A549 treated with RU486 at 1 μM for 4 hours (cell line): ENCODE results near the gene WDPCP. TPM values are rescaled to one million over a fixed set of nuclear protein-coding genes. Genes with fewer than 3 reads are reported as not detected.

Source experiments
- total RNA-seq: library from RNA; stranded (reverse); fragments of 200-300 nt; extraction: Qiagen RNA extraction; gene quantifications from 5 replicates; pipeline ENCODE4 v1.2.3, GENCODE V29; 2022; ENCODE audit warnings: low read depth

Gene WDPCP, protein sequence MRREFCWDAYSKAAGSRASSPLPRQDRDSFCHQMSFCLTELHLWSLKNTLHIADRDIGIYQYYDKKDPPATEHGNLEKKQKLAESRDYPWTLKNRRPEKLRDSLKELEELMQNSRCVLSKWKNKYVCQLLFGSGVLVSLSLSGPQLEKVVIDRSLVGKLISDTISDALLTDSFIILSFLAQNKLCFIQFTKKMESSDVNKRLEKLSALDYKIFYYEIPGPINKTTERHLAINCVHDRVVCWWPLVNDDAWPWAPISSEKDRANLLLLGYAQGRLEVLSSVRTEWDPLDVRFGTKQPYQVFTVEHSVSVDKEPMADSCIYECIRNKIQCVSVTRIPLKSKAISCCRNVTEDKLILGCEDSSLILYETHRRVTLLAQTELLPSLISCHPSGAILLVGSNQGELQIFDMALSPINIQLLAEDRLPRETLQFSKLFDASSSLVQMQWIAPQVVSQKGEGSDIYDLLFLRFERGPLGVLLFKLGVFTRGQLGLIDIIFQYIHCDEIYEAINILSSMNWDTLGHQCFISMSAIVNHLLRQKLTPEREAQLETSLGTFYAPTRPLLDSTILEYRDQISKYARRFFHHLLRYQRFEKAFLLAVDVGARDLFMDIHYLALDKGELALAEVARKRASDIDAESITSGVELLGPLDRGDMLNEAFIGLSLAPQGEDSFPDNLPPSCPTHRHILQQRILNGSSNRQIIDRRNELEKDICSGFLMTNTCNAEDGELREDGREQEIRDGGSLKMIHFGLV
- 3.6 to 5.1 TPM (median 4.2 TPM) in 5 replicates for total RNA-seq

DNA sequence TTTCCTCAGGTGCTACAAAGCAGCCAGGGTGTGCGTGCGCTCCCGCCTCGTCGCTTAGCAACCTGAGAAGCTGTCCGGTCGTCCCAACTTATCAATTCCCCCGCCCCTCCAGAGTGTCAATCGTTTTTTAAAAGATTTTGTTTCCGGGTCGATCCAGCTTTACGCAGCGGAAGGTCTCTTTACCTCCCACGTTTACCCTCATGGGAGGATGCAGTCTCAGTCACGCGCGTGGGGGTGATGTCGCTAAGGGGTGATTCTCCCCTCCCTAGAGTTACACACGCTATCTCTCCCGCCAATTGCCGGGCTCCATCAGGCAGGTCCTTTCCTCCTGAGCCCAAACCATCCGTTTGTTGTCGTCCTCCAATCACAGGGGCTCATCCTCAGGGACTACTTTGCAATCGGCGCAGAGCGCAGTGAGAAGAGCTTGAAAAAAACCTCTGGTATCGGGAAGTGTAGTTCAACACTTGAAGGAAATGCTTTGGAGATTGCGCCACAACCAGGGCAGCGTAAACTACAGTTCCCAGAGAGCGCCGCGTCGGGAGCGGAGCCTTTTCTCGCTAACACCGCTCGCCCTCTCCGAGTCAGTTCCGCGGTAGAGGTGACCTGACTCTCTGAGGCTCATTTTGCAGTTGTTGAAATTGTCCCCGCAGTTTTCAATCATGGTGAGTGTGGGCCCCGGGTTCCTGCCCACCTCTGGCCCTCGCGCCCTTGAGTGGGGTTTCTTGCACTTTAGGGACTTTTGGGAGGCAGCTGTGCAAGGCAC lies at the start of gene WDPCP, which contains the start of gene MDH1:
Gene WDPCP, minus strand, starts transcription at position 93 of the 763 bp plus-strand sequence. CDS start 206 bp downstream, outside the sequence.
Gene MDH1, plus strand, starts transcription at position 579 of the 763 bp plus-strand sequence. Its CDS starts 81 bp downstream, at position 660.

Other genes with a start within 250 kb of the WDPCP start
- 208 to 265 TPM (median 245 TPM) in 5 replicates for gene MDH1, start 486 bp upstream of the WDPCP start, total RNA-seq